ENCODE measurements around the gene TDRD10. TPM values are rescaled to one million over a fixed set of nuclear protein-coding genes. Genes with fewer than 3 reads are reported as not detected.

Gene TDRD10
- polyA plus RNA-seq, 3 donors: not detected

GRCh38 chr1:154488922-154489321 is 13.1 kb upstream of the TDRD10 start:
- Histone ChIP-seq H2AFZ (ENCODE audit: insufficient read depth, low read depth, low read length, poor library complexity, severe bottlenecking) (no peak overlapping the region), H3K9ac (ENCODE audit: insufficient read depth, low read length, poor library complexity, severe bottlenecking) (no peak overlapping the region), H3K4me1 (ENCODE audit: control insufficient read depth in 1 of 2, insufficient read depth in 2 of 2, low read length in 2 of 2) (peaks cover 77 to 87% of the 10 kb centered on the region in 2 donors), H3K27me3 (ENCODE audit: control insufficient read depth in 2 of 2, insufficient read depth in 2 of 2, low read length in 2 of 2) (no peaks in the 10 kb centered on the region), H3K36me3 (replicated peaks in 1 of 2; ENCODE audit: control insufficient read depth in 1 of 2, insufficient read depth in 2 of 2, low read length in 2 of 2) (no peaks in the 10 kb centered on the region), H4K20me1 (ENCODE audit: insufficient read depth, low read length) (no peaks in the 10 kb centered on the region), H3K4me2 (replicated peaks; ENCODE audit: extremely low read depth, low read length, poor library complexity, severe bottlenecking) (no peak overlapping the region), H3K9me3 (replicated peaks in 1 of 2; ENCODE audit: control insufficient read depth in 1 of 2, insufficient read depth in 1 of 2, low read length in 2 of 2) (no peaks in the 10 kb centered on the region), H3K4me3 (replicated peaks in 1 of 3; ENCODE audit: low read depth in 2 of 3, low read length in 3 of 3) (no peak overlapping the region), H3K79me2 (ENCODE audit: insufficient read depth, low read length) (no peaks in the 10 kb centered on the region), H3K27ac (ENCODE audit: low read depth in 1 of 2, low read length in 2 of 2) (no peak overlapping the region)
- Mint-ChIP-seq H3K36me3 (peaks cover 0 to 2% of the 10 kb centered on the region in 2 donors), H3K27ac (no peak overlapping the region), H3K27me3 (ENCODE audit: low read depth in 3 of 3) (peaks cover 0 to 7% (median 5%) of the 10 kb centered on the region in 3 donors), H3K9me3 (peaks cover 0 to 2% (median 0%) of the 10 kb centered on the region in 7 donors), H3K4me3 (no peak overlapping the region), H3K4me1 (peaks cover 81% of the 10 kb centered on the region)
- intact Hi-C loops (cut with micrococcal nuclease): loop anchor here in 1 of 2 donors (10.0 kb wide), 1 partner anchor 396 kb away; no protein-coding TSS in a partner anchor
- no peak for TF ChIP-seq CTCF (IDR thresholded peaks at IDR 0.05)
- DNase-seq: no peak
- 94% methylated on average over 20 of the region's 20 CpGs for WGBS (ENCODE audit: insufficient coverage)

GRCh38 chr1:154489695-154490274 is 12.2 kb upstream of the TDRD10 start:
- Histone ChIP-seq H3K4me2 (replicated peaks; ENCODE audit: extremely low read depth, low read length, poor library complexity, severe bottlenecking) (no peak overlapping the region), H4K20me1 (ENCODE audit: insufficient read depth, low read length) (no peaks in the 10 kb centered on the region), H3K79me2 (ENCODE audit: insufficient read depth, low read length) (no peaks in the 10 kb centered on the region), H2AFZ (ENCODE audit: insufficient read depth, low read depth, low read length, poor library complexity, severe bottlenecking) (no peak overlapping the region), H3K4me1 (ENCODE audit: control insufficient read depth in 1 of 2, insufficient read depth in 2 of 2, low read length in 2 of 2) (peaks cover 72 to 80% of the 10 kb centered on the region in 2 donors), H3K9me3 (replicated peaks in 1 of 2; ENCODE audit: control insufficient read depth in 1 of 2, insufficient read depth in 1 of 2, low read length in 2 of 2) (no peaks in the 10 kb centered on the region), H3K9ac (ENCODE audit: insufficient read depth, low read length, poor library complexity, severe bottlenecking) (no peak overlapping the region), H3K27ac (ENCODE audit: low read depth in 1 of 2, low read length in 2 of 2) (no peak overlapping the region), H3K36me3 (replicated peaks in 1 of 2; ENCODE audit: control insufficient read depth in 1 of 2, insufficient read depth in 2 of 2, low read length in 2 of 2) (no peaks in the 10 kb centered on the region), H3K4me3 (replicated peaks in 1 of 3; ENCODE audit: low read depth in 2 of 3, low read length in 3 of 3) (no peak overlapping the region), H3K27me3 (ENCODE audit: control insufficient read depth in 2 of 2, insufficient read depth in 2 of 2, low read length in 2 of 2) (no peaks in the 10 kb centered on the region)
- Mint-ChIP-seq H3K9me3 (peaks cover 0 to 2% (median 0%) of the 10 kb centered on the region in 7 donors), H3K27ac (no peak overlapping the region), H3K4me1 (peaks cover 74% of the 10 kb centered on the region), H3K27me3 (ENCODE audit: low read depth in 3 of 3) (peaks cover 0 to 7% (median 5%) of the 10 kb centered on the region in 3 donors), H3K4me3 (no peak overlapping the region), H3K36me3 (peaks cover 0 to 2% of the 10 kb centered on the region in 2 donors)
- DNase-seq: no peak
- TF ChIP-seq CTCF (IDR thresholded peaks at IDR 0.05): no peak
- intact Hi-C loops (cut with micrococcal nuclease): loop anchor here in 1 of 2 donors (10.0 kb wide), 1 partner anchor 395 kb away; no protein-coding TSS in a partner anchor
- WGBS (ENCODE audit: insufficient coverage): 100% methylated on average over 1 of the region's 5 CpGs
